ENCODE data around the gene DYNLL1.

Gene DYNLL1

DNA sequence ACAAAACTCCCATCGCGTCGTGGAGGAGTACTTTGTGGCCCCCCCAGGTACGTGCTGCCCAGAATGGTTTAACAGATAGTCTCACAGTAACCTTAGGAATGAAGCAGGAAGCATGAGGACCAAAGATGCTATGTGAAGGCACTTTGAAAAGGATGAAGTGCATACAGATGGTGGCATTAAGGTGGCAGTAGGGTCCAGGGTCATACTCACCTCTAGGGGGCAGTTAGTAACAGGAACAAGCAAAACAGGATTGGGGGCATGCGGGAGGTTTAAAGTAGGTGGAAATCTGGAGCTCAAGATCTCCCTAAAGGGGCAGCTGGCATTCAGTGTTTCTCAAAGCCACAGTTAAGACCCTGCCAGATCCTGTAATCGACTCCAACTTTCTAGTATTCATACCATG is 38.8 kb upstream of the DYNLL1 start:
- Histone ChIP-seq H3K27me3 (ENCODE audit: control insufficient read depth, low read length) (no peaks in the 10 kb centered on the region), H3K27ac (ENCODE audit: low read depth, low read length) (no peak overlapping the region), H3K36me3 (ENCODE audit: control insufficient read depth, low read length) (peaks cover 89% of the 10 kb centered on the region), H3K4me1 (ENCODE audit: control insufficient read depth, low read length) (peaks cover 47% of the 10 kb centered on the region), H3K79me2 (ENCODE audit: control insufficient read depth, low read length) (peaks cover 41% of the 10 kb centered on the region), H3K4me3 (ENCODE audit: low read length) (no peak overlapping the region), H3K9me3 (ENCODE audit: control insufficient read depth, insufficient read depth, low read length) (no peaks in the 10 kb centered on the region), H3K4me2 (ENCODE audit: low read length) (no peak overlapping the region), H3K9me2 (replicated peaks; ENCODE audit: control insufficient read depth, low read length) (no peaks in the 10 kb centered on the region), H4K20me1 (ENCODE audit: control insufficient read depth, insufficient read depth, low read depth, low read length) (no peaks in the 10 kb centered on the region; the same call in 1 of the 2 replicates), H3F3A (ENCODE audit: control insufficient read depth, insufficient read depth) (peaks cover 64% of the 10 kb centered on the region)
- TF ChIP-seq, protein P1, sequence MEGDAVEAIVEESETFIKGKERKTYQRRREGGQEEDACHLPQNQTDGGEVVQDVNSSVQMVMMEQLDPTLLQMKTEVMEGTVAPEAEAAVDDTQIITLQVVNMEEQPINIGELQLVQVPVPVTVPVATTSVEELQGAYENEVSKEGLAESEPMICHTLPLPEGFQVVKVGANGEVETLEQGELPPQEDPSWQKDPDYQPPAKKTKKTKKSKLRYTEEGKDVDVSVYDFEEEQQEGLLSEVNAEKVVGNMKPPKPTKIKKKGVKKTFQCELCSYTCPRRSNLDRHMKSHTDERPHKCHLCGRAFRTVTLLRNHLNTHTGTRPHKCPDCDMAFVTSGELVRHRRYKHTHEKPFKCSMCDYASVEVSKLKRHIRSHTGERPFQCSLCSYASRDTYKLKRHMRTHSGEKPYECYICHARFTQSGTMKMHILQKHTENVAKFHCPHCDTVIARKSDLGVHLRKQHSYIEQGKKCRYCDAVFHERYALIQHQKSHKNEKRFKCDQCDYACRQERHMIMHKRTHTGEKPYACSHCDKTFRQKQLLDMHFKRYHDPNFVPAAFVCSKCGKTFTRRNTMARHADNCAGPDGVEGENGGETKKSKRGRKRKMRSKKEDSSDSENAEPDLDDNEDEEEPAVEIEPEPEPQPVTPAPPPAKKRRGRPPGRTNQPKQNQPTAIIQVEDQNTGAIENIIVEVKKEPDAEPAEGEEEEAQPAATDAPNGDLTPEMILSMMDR (IDR thresholded peaks at IDR 0.05; ENCODE audit: low read depth, low read length, poor library complexity, severe bottlenecking) = peak; percentile 74
- no peak for TF ChIP-seq EZH2phosphoT487 (IDR thresholded peaks at IDR 0.05; ENCODE audit: borderline replicate concordance, low read length)

- H3K4me2 ChIP-seq (ENCODE audit: low read length) = no peak overlapping the region
- no peaks in the 10 kb centered on the region for H3K9me2 ChIP-seq (replicated peaks; ENCODE audit: control insufficient read depth, low read length)
- H3K27me3 ChIP-seq (ENCODE audit: control insufficient read depth, low read length) = no peaks in the 10 kb centered on the region
- peaks cover 47% of the 10 kb centered on the region for H3K79me2 ChIP-seq (ENCODE audit: control insufficient read depth, low read length)
- H3K36me3 ChIP-seq (ENCODE audit: control insufficient read depth, low read length) = peaks cover 95% of the 10 kb centered on the region
- TF ChIP-seq, protein P1 (IDR thresholded peaks at IDR 0.05; ENCODE audit: low read depth, low read length, poor library complexity, severe bottlenecking) = no peak
- no peak for TF ChIP-seq EZH2phosphoT487 (IDR thresholded peaks at IDR 0.05; ENCODE audit: borderline replicate concordance, low read length)
- H3K4me3 ChIP-seq (ENCODE audit: low read length) = no peak overlapping the region
- peaks cover 7% of the 10 kb centered on the region; the same call in 1 of the 2 replicates for H4K20me1 ChIP-seq (ENCODE audit: control insufficient read depth, insufficient read depth, low read depth, low read length)
- no peak overlapping the region for H3K27ac ChIP-seq (ENCODE audit: low read depth, low read length)
- H3F3A ChIP-seq (ENCODE audit: control insufficient read depth, insufficient read depth) = peaks cover 57% of the 10 kb centered on the region
- H3K9me3 ChIP-seq (ENCODE audit: control insufficient read depth, insufficient read depth, low read length) = no peaks in the 10 kb centered on the region
- H3K4me1 ChIP-seq (ENCODE audit: control insufficient read depth, low read length) = peaks cover 19% of the 10 kb centered on the region
Measured at GRCh38 chr12:120460157-120460556, 35.8 kb upstream of the DYNLL1 start.

GRCh38 chr12:120462099-120462640 is 33.7 kb upstream of the DYNLL1 start:
- Histone ChIP-seq H3K79me2 (ENCODE audit: control insufficient read depth, low read length) (peaks cover 57% of the 10 kb centered on the region), H3K36me3 (ENCODE audit: control insufficient read depth, low read length) (peaks cover 96% of the 10 kb centered on the region), H3K4me2 (ENCODE audit: low read length) (no peak overlapping the region), H3K27me3 (ENCODE audit: control insufficient read depth, low read length) (no peaks in the 10 kb centered on the region), H3K4me3 (ENCODE audit: low read length) (no peak overlapping the region), H4K20me1 (ENCODE audit: control insufficient read depth, insufficient read depth, low read depth, low read length) (peaks cover 26% of the 10 kb centered on the region), H3K9me2 (replicated peaks; ENCODE audit: control insufficient read depth, low read length) (no peaks in the 10 kb centered on the region), H3K27ac (ENCODE audit: low read depth, low read length) (no peak overlapping the region), H3F3A (ENCODE audit: control insufficient read depth, insufficient read depth) (peaks cover 43% of the 10 kb centered on the region), H3K4me1 (ENCODE audit: control insufficient read depth, low read length) (peaks cover 12% of the 10 kb centered on the region), H3K9me3 (ENCODE audit: control insufficient read depth, insufficient read depth, low read length) (no peaks in the 10 kb centered on the region)
- no peak for TF ChIP-seq EZH2phosphoT487 (IDR thresholded peaks at IDR 0.05; ENCODE audit: borderline replicate concordance, low read length)
- TF ChIP-seq, protein P1 (IDR thresholded peaks at IDR 0.05; ENCODE audit: low read depth, low read length, poor library complexity, severe bottlenecking) = no peak

Measured in DOHH2 (cell line).